ENCODE measurements around the gene GSTO1.

GSTO1 gene

DNA sequence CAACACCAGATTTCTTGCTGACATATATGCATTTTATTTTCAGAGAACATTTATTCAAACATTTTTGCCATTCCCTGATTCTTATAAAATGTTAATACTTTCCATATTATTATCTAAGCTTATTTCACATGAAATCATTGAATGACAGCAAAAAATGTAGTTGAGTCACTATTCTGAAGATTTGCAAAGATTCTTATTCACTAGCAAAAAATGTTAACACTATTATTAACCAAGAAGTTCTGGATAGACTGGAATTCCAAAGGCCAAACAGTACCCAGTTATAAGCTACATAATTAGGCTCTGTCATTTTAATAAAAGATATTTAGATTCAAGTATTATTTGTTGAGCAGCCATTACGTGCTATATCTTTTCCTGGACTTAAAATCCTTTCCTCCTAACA is 18.6 kb downstream of the GSTO1 start:
- in situ Hi-C loops (cut with MboI; ENCODE audit: low sequenced_read_pairs, unreplicated experiment), result no loop called here
- no peak for DNase-seq (ENCODE audit: low spot score)

DNA sequence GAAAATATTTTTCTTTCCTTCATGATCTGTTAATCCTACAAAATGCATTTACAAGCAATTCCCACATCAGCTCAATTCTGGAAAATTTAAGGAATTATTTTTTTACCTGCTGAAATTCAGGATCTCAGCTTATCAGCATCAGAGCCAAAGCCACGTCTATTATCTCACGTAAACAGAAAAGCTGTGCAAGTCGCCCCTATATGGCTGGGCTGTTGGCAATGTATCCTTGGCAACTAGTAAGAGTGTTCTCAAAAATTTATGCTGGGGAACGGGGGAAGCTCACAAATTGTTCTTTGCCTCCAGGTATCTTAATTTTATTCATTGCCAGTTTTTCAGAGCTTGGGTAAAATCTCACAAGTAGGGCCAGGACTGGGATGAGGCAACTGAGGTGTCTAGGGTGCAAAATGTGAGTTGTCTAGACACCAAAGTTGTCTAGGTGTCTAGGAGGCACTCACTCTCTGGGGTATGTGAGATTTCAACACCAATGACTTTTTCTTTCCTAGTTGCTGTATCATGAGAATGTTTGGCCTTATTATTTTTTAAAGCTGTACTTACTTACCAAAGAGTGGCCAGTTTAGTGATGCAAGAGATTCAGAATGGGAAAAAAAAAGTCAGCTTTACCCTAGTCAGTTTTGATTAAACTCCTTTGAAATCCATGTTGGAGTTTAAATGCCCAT is 19.3 kb downstream of the GSTO1 start:
- no peak for DNase-seq (ENCODE audit: low spot score)
- in situ Hi-C loops (cut with MboI; ENCODE audit: low sequenced_read_pairs, unreplicated experiment), result no loop called here
- TF ChIP-seq, protein P1, sequence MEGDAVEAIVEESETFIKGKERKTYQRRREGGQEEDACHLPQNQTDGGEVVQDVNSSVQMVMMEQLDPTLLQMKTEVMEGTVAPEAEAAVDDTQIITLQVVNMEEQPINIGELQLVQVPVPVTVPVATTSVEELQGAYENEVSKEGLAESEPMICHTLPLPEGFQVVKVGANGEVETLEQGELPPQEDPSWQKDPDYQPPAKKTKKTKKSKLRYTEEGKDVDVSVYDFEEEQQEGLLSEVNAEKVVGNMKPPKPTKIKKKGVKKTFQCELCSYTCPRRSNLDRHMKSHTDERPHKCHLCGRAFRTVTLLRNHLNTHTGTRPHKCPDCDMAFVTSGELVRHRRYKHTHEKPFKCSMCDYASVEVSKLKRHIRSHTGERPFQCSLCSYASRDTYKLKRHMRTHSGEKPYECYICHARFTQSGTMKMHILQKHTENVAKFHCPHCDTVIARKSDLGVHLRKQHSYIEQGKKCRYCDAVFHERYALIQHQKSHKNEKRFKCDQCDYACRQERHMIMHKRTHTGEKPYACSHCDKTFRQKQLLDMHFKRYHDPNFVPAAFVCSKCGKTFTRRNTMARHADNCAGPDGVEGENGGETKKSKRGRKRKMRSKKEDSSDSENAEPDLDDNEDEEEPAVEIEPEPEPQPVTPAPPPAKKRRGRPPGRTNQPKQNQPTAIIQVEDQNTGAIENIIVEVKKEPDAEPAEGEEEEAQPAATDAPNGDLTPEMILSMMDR (IDR thresholded peaks at IDR 0.05; ENCODE audit: borderline replicate concordance, control extremely low read depth, extremely low read depth, insufficient read depth, missing control alignments), result no peak

More for the DNA sequence above, 18.6 kb downstream of the GSTO1 start:
- TF ChIP-seq, protein P1 (IDR thresholded peaks at IDR 0.05; ENCODE audit: borderline replicate concordance, control extremely low read depth, extremely low read depth, insufficient read depth, missing control alignments), result no peak

DNA sequence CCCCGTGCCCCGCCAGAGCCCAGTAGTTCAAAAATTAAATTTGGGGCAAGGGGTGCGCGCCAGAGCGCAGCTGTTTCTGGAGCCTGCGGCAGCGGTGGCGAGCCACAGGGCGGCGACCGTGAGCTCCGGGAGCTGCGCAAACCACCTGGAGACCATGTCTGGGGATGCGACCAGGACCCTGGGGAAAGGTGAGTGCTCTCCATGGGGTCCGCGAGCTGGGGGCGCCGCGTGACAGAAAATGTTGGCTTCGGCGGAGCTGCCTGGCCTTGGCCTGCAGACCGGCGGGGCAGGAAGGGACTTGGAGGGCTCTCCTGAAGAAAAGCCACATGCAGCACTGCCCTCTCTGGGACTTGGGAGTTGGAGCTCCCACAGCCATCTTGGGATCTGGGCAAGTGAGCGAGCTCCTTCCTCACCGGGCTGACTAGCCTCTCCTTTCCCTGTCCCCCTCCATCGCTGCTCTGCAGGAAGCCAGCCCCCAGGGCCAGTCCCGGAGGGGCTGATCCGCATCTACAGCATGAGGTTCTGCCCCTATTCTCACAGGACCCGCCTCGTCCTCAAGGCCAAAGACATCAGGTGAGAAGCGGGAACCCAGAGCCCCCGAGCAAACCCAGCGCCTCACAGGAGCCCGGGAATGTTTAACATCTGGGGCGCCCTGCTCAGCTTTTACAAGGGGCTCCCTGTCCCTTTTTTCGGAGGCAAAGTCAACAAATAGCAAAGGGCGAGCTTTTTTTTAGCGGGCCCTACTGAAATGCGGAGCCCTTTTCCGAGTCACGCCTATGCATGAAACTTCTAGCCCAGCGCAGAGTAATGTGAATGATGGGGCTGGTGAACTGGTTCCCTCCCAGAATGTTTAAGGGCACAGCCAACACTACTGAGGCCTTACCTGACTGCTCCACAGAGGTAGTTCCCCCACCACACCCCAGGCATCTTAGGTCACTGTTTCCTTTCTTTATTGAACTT is 20.4 kb downstream of the GSTO1 start:
- DNase-seq (ENCODE audit: low spot score), result peak; percentile 79
- TF ChIP-seq, protein P1 (IDR thresholded peaks at IDR 0.05; ENCODE audit: borderline replicate concordance, control extremely low read depth, extremely low read depth, insufficient read depth, missing control alignments), result peak; percentile 76
- in situ Hi-C loops (cut with MboI; ENCODE audit: low sequenced_read_pairs, unreplicated experiment), result no loop called here

DNA sequence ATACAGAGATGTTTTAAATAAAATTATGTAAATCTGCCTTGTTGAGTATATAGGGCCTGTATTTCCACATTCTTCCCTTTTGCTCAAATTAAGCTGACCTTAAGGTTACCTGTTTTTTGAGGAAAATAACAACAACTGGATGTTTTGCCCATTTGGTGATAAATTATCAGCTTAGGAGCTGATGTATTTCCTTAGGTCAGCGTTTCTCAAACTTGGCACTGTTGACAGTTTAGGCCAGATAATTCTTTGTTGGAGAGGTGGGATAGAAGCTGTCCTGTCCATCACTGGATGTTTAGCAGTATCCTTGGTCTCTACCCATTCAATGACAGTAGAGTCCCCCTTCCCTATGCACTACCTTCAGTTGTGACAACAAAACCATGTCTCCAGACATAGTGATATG is 21.5 kb downstream of the GSTO1 start:
- in situ Hi-C loops (cut with MboI; ENCODE audit: low sequenced_read_pairs, unreplicated experiment), result no loop called here
- DNase-seq (ENCODE audit: low spot score), result no peak
- TF ChIP-seq, protein P1 (IDR thresholded peaks at IDR 0.05; ENCODE audit: borderline replicate concordance, control extremely low read depth, extremely low read depth, insufficient read depth, missing control alignments), result no peak

DNA sequence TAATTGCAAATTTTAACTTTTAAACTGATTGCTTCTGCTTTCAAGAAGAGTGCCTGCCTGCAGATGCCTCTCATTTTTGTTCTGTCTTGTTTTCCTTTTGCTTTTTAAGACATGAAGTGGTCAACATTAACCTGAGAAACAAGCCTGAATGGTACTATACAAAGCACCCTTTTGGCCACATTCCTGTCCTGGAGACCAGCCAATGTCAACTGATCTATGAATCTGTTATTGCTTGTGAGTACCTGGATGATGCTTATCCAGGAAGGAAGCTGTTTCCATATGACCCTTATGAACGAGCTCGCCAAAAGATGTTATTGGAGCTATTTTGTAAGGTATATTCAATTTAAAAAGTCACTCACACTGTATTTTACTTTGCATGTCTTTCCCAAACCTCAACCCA is 23.1 kb downstream of the GSTO1 start:
- no peak for DNase-seq (ENCODE audit: low spot score)
- in situ Hi-C loops (cut with MboI; ENCODE audit: low sequenced_read_pairs, unreplicated experiment), result no loop called here
- TF ChIP-seq, protein P1 (IDR thresholded peaks at IDR 0.05; ENCODE audit: borderline replicate concordance, control extremely low read depth, extremely low read depth, insufficient read depth, missing control alignments), result no peak

DNA sequence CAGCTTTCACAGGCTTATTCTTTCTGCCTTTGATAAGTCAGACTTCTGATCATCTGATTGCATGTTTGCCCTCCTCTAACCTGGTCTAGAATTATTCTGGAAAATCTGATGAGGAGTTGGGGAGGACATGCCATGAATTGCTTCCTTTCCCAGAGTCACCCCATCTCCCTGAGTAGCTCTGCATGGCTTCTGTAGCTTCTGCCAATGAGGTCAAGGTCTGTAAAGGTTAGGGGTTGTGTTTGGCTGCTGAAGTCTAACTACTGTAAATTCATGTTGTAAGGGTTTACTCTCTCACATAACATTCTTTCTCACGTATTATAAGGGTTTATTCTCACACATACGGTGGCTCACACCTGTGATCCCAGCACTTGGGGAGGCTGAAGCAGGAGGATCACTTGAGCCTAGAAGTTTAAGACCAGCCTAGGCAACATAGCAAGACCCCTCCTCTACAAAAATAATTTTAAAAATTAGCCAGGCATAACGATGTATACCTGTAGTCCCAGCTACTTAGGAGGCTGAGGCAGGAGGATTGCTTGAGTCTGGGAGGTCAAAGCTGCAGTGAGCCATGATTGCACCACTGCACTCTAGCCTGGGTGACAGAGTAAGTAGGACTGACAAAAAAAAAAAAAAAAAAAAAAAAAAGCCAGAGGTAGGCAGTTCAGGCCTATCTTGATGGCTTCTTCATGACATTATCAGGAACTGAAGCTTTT is 25.0 kb downstream of the GSTO1 start:
- TF ChIP-seq, protein P1 (IDR thresholded peaks at IDR 0.05; ENCODE audit: borderline replicate concordance, control extremely low read depth, extremely low read depth, insufficient read depth, missing control alignments), result no peak
- DNase-seq (ENCODE audit: low spot score), result no peak
- in situ Hi-C loops (cut with MboI; ENCODE audit: low sequenced_read_pairs, unreplicated experiment), result no loop called here

All from GM13976 (cell line).